ENCODE results near the gene SLC12A8. TPM values are rescaled to one million over a fixed set of nuclear protein-coding genes. Genes with fewer than 3 reads are reported as not detected.

The SLC12A8 gene
- total RNA-seq, 4 donors from 2014 or later, result 2.3 to 13.1 (median 3.9) TPM

GRCh38 chr3:125125821-125126245, 86.7 kb downstream of the SLC12A8 start:
- DNase-seq (ENCODE audit: low spot score in 2 of 2), result no peak
- WGBS, 2 donors, result 48 to 52% methylated on average over 6 of the region's 6 CpGs
- TF ChIP-seq POLR2A (IDR thresholded peaks at IDR 0.05) (no peak), CTCF (IDR thresholded peaks at IDR 0.05) (no peak)
- no peak overlapping the region for H3K4me3 ChIP-seq (ENCODE audit: low read depth, poor library complexity, severe bottlenecking)
- intact Hi-C loops (cut with DNase I; ENCODE audit: low total_unique reads), result no loop called here

GRCh38 chr3:125123451-125124305, 88.9 kb downstream of the SLC12A8 start:
- intact Hi-C loops (cut with DNase I; ENCODE audit: low total_unique reads), result no loop called here
- no peak overlapping the region for H3K4me3 ChIP-seq (ENCODE audit: low read depth, poor library complexity, severe bottlenecking)
- DNase-seq (ENCODE audit: low spot score in 2 of 2), result no peak
- WGBS, 2 donors, result 85% methylated on average over 10 of the region's 10 CpGs
- TF ChIP-seq POLR2A (IDR thresholded peaks at IDR 0.05), result no peak
- TF ChIP-seq CTCF (IDR thresholded peaks at IDR 0.05), result no peak

GRCh38 chr3:125121246-125122010, 91.1 kb downstream of the SLC12A8 start:
- no peak overlapping the region for H3K4me3 ChIP-seq (ENCODE audit: low read depth, poor library complexity, severe bottlenecking)
- TF ChIP-seq POLR2A (IDR thresholded peaks at IDR 0.05), result no peak
- no peak for TF ChIP-seq CTCF (IDR thresholded peaks at IDR 0.05)
- intact Hi-C loops (cut with DNase I; ENCODE audit: low total_unique reads), result no loop called here
- 86 to 87% methylated on average over 8 of the region's 8 CpGs for WGBS, 2 donors
- DNase-seq (ENCODE audit: low spot score in 2 of 2), result no peak

- DNase-seq (ENCODE audit: low spot score in 2 of 2), result no peak
- WGBS, 2 donors, result 51 to 69% methylated on average over 20 of the region's 20 CpGs
- intact Hi-C loops (cut with DNase I; ENCODE audit: low total_unique reads), result no loop called here
- no peak for TF ChIP-seq POLR2A (IDR thresholded peaks at IDR 0.05)
- no peak for TF ChIP-seq CTCF (IDR thresholded peaks at IDR 0.05)
- H3K4me3 ChIP-seq (ENCODE audit: low read depth, poor library complexity, severe bottlenecking), result no peak overlapping the region
These were observed 92.0 kb downstream of the SLC12A8 start for GRCh38 chr3:125120379-125121122.

GRCh38 chr3:125119752-125120378, 92.7 kb downstream of the SLC12A8 start:
- no peak for TF ChIP-seq POLR2A (IDR thresholded peaks at IDR 0.05)
- no peak for TF ChIP-seq CTCF (IDR thresholded peaks at IDR 0.05)
- DNase-seq (ENCODE audit: low spot score in 2 of 2), result no peak
- no peak overlapping the region for H3K4me3 ChIP-seq (ENCODE audit: low read depth, poor library complexity, severe bottlenecking)
- WGBS, 2 donors, result 69 to 73% methylated on average over 11 of the region's 11 CpGs
- intact Hi-C loops (cut with DNase I; ENCODE audit: low total_unique reads), result no loop called here
